Cardiac septum (tissue), 1 donor: ENCODE measurements around the gene RHBG. TPM values are rescaled to one million over a fixed set of nuclear protein-coding genes. Genes with fewer than 3 reads are reported as not detected.

Source experiments
- DNase-seq: peaks from one replicate; pipeline ENCODE4 v3.0.0-alpha.2; 2020; ENCODE audit warnings: low spot score
- intact Hi-C: fragments of 100-400 bp; cut with DNase I; formaldehyde crosslinking; loops from one replicate; pipeline ENCODE4 v1.14.0; 2022
- total RNA-seq: library from RNA; stranded (reverse); fragmentation: NEBNext Ultra II Directional; extraction: Animal tissue kit (Norgen Biotek cat#: 25700); gene quantifications from one replicate; pipeline ENCODE4 v1.2.1, GENCODE V29; 2021
- donor health status: DM: no; HTN: no; CAD: no.

RHBG gene
- total RNA-seq, 1 donor from 2014 or later, result not detected

- no peak for DNase-seq
These were observed 31.4 kb downstream of the RHBG start for GRCh38 chr1:156400191-156400935.

GRCh38 chr1:156401041-156401574 lies 32.1 kb downstream of the RHBG start:
- no peak for DNase-seq
- intact Hi-C loops, result no loop called here

More at GRCh38 chr1:156400191-156400935, 31.4 kb downstream of the RHBG start:
- intact Hi-C loops, result no loop called here

GRCh38 chr1:156401681-156402081 lies 32.7 kb downstream of the RHBG start:
- intact Hi-C loops, result no loop called here
- DNase-seq, result no peak

GRCh38 chr1:156402331-156403020 lies 33.5 kb downstream of the RHBG start:
- DNase-seq, result no peak
- intact Hi-C loops, result no loop called here

- no peak for DNase-seq
- intact Hi-C loops, result no loop called here
These were observed 36.7 kb downstream of the RHBG start for GRCh38 chr1:156405670-156406069.

GRCh38 chr1:156406251-156406650 lies 37.2 kb downstream of the RHBG start:
- intact Hi-C loops, result no loop called here
- DNase-seq, result no peak

GRCh38 chr1:156407344-156407743 lies 38.3 kb downstream of the RHBG start:
- DNase-seq, result no peak
- intact Hi-C loops, result no loop called here

GRCh38 chr1:156407760-156408159 lies 38.7 kb downstream of the RHBG start:
- intact Hi-C loops, result no loop called here
- DNase-seq, result no peak

GRCh38 chr1:156409439-156409838 lies 40.4 kb downstream of the RHBG start:
- DNase-seq, result no peak
- intact Hi-C loops, result no loop called here

GRCh38 chr1:156410238-156410637 lies 41.2 kb downstream of the RHBG start:
- no peak for DNase-seq
- intact Hi-C loops, result no loop called here

- intact Hi-C loops, result no loop called here
- no peak for DNase-seq
These were observed 41.7 kb downstream of the RHBG start for GRCh38 chr1:156410740-156411139.

GRCh38 chr1:156412653-156413321 lies 43.8 kb downstream of the RHBG start:
- DNase-seq, result no peak
- intact Hi-C loops, result no loop called here

GRCh38 chr1:156413391-156414246 lies 44.6 kb downstream of the RHBG start:
- no peak for DNase-seq
- intact Hi-C loops, result no loop called here

- intact Hi-C loops, result no loop called here
- no peak for DNase-seq
These were observed 45.6 kb downstream of the RHBG start for GRCh38 chr1:156414461-156415064.

GRCh38 chr1:156416993-156417392 lies 48.0 kb downstream of the RHBG start:
- intact Hi-C loops, result no loop called here
- DNase-seq, result no peak

GRCh38 chr1:156417401-156418020 lies 48.5 kb downstream of the RHBG start:
- intact Hi-C loops, result no loop called here
- no peak for DNase-seq

- DNase-seq, result no peak
- intact Hi-C loops, result no loop called here
These were observed 49.5 kb downstream of the RHBG start for GRCh38 chr1:156418416-156419070.

GRCh38 chr1:156419854-156420204 lies 50.8 kb downstream of the RHBG start:
- DNase-seq, result no peak
- intact Hi-C loops, result no loop called here
